NCI-H2227 (cell line): Measurements from ENCODE around the gene PRTG.
"Not testable (repeated sequence)": the region's sequence is repeated elsewhere in the genome, so short reads cannot be mapped to it uniquely, and the experiment has no call there.

Experiments used
- DNase-seq: peaks from one replicate; lab custom pipeline; 2025; ENCODE audit not compliant: unreplicated experiment; lab: John Stamatoyannopoulos, UW

The PRTG gene

GRCh38 chr15:55742927-55743728 lies at the start of gene PRTG:
PRTG (minus strand) TSS chr15:55743152; CDS start chr15:55742931, 221 bp downstream.
- DNase-seq: peak; percentile 62

GRCh38 chr15:55791551-55792400 lies 48.8 kb upstream of the PRTG start:
- DNase-seq: no peak

- DNase-seq: no peak
Observed at GRCh38 chr15:55789066-55789660, 46.2 kb upstream of the PRTG start.

GRCh38 chr15:55786341-55786740 lies 43.4 kb upstream of the PRTG start:
- no peak for DNase-seq

GRCh38 chr15:55785593-55785992 lies 42.6 kb upstream of the PRTG start:
- DNase-seq: not testable (repeated sequence)

GRCh38 chr15:55784286-55784685 lies 41.3 kb upstream of the PRTG start:
- DNase-seq: no peak

- no peak for DNase-seq
Observed at GRCh38 chr15:55782901-55783300, 39.9 kb upstream of the PRTG start.

GRCh38 chr15:55780292-55780691 lies 37.3 kb upstream of the PRTG start:
- no peak for DNase-seq

GRCh38 chr15:55778932-55779331 lies 36.0 kb upstream of the PRTG start:
- DNase-seq: no peak

- DNase-seq: no peak
Observed at GRCh38 chr15:55775316-55775715, 32.4 kb upstream of the PRTG start.

GRCh38 chr15:55774113-55774970 lies 31.4 kb upstream of the PRTG start:
- peak; percentile 32 for DNase-seq

GRCh38 chr15:55770806-55771205 lies 27.9 kb upstream of the PRTG start:
- peak; percentile 53 for DNase-seq

GRCh38 chr15:55770261-55770660 lies 27.3 kb upstream of the PRTG start:
- DNase-seq: no peak

- no peak for DNase-seq
Observed at GRCh38 chr15:55768670-55769185, 25.8 kb upstream of the PRTG start.

GRCh38 chr15:55766676-55767075 lies 23.7 kb upstream of the PRTG start:
- DNase-seq: no peak

GRCh38 chr15:55764398-55764797 lies 21.4 kb upstream of the PRTG start:
- no peak for DNase-seq

GRCh38 chr15:55758580-55758986 lies 15.6 kb upstream of the PRTG start:
- no peak for DNase-seq

GRCh38 chr15:55753433-55753832 lies 10.5 kb upstream of the PRTG start:
- not testable (repeated sequence) for DNase-seq

- no peak for DNase-seq
Observed at GRCh38 chr15:55750706-55751105, 7.8 kb upstream of the PRTG start.
